Activated CD4-positive, alpha-beta T cell treated with anti-CD3 and anti-CD28 coated beads, Interleukin-2, amount 10 ng/mL, durations not matched to agents 7 days and 5 days (primary cell): ENCODE data around the gene ZC2HC1B. TPM values are rescaled to one million over a fixed set of nuclear protein-coding genes. Genes with fewer than 3 reads are reported as not detected.

ENCODE experiments used
- CTCF ChIA-PET: fragments of 350-600 bp; sonication (Branson Sonifier 250); formaldehyde crosslinking; loops from one replicate; lab custom pipeline; 2021; ENCODE audit warnings: antibody characterized with exemption; lab: Charles Lee
- POLR2A ChIA-PET: fragments of 350-600 bp; sonication (Branson Sonifier 250); formaldehyde crosslinking; loops from one replicate; lab custom pipeline; 2021; ENCODE audit warnings: antibody characterized with exemption; lab: Charles Lee
- DNase-seq: peaks from one replicate; pipeline ENCODE4 v3.0.0-alpha.2; 2020
- H3K27ac Mint-ChIP-seq: one replicate; pipeline ENCODE4 v1.8.0; 2021; ENCODE audit warnings: mild to moderate bottlenecking, moderate library complexity, mixed read lengths
- H3K27me3 Mint-ChIP-seq: one replicate; pipeline ENCODE4 v1.8.0; 2021; ENCODE audit warnings: mixed read lengths
- H3K36me3 Mint-ChIP-seq: one replicate; pipeline ENCODE4 v1.8.0; 2021; ENCODE audit warnings: low read depth, mixed read lengths
- H3K4me1 Mint-ChIP-seq: one replicate; pipeline ENCODE4 v1.8.0; 2021; ENCODE audit warnings: mixed read lengths
- H3K4me3 Mint-ChIP-seq: one replicate; pipeline ENCODE4 v1.8.0; 2021; ENCODE audit warnings: mild to moderate bottlenecking, moderate library complexity, mixed read lengths
- H3K9me3 Mint-ChIP-seq: one replicate; pipeline ENCODE4 v1.8.0; 2021; ENCODE audit warnings: mixed read lengths
- total RNA-seq, 2 experiments: library from RNA; stranded (reverse); gene quantifications; one replicate each; pipeline ENCODE4 v1.2.3, GENCODE V29; 2021

ZC2HC1B gene
- total RNA-seq, 2 experiments from 2014 or later = not detected

DNA sequence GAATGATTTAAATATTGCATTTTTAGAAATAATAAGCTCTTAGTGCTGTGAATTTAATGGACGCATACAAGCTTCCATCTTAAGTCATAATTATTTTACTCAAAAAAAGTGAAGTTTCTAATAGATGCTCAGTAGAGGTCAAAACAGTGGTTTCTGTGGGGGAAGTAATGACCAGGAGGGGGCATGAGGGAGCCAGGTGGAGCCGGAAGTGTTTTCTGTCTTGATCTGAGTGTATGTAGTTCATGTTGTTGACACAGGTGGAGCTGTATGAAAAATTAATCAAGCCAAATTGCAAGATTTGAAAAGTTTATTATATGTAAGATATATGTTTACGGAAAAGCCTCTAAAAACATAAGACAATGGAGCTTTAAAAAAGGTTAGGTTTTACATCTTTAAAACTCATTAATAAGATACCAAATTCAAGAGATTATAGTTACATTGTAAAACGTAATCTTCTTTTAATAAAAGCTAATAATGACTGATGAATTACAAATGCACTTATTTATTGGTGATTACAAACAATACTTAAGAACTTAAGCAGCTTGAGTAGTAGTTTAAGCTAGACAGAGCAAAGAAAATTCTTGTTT is 75.8 kb downstream of the ZC2HC1B start:
- Mint-ChIP-seq H3K27ac (no peak overlapping the region), H3K4me3 (no peak overlapping the region)

DNA sequence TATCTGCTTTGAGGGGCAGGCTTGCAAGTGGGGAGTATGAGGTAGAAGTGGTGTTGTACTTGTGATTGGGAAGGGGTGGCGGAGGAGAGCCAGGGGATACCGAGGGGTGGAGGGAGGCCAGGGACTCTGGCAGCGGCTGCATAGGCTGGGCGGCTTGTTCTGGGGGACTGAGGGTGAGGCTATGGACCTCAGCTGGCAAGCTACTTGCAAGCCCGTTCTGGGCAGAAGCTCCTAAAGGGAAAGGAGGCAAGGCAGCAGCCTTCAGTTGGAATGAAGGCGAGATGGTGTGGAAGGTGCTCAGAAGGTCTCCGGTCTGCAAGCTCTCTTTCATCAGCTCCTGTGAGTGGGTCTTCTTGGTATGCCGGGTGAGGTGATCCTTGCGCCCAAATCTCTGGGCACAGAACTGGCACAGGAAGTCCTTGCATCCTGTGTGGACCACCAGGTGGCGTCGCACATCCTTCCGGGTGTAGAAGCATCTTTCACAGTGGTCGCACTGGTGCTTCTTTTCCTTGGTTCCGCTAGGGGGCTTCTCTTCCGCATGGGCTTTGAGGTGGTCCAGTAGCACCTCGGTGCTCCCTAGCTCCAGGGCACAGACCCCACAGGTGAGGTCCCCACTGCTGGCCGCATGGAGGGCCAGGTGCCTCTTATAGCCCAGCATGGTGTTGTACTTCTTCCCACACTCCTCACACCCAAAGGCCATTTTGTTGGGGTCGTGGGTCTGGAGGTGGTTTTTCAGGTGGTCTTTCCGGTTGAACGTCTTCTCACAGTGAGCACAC is 77.8 kb downstream of the ZC2HC1B start:
- CTCF ChIA-PET = interaction anchor here (1.4 to 1.7 kb wide), 4 partner anchors 9 to 369 kb away, joined by 5 to 6 read pairs (median 6); no protein-coding TSS in a partner anchor
- Mint-ChIP-seq H3K27ac (no peak overlapping the region), H3K4me3 (no peak overlapping the region), H3K36me3 (no peaks in the 10 kb centered on the region), H3K27me3 (no peaks in the 10 kb centered on the region), H3K4me1 (peaks cover 6% of the 10 kb centered on the region), H3K9me3 (no peaks in the 10 kb centered on the region)
- peak; percentile 71 for DNase-seq
- POLR2A ChIA-PET = no interaction called here

More for the DNA sequence above, 75.8 kb downstream of the ZC2HC1B start:
- Mint-ChIP-seq H3K9me3 (no peaks in the 10 kb centered on the region), H3K27me3 (peaks cover 2% of the 10 kb centered on the region), H3K4me1 (peaks cover 6% of the 10 kb centered on the region), H3K36me3 (no peaks in the 10 kb centered on the region)
- ChIA-PET POLR2A (no interaction called here), CTCF (interaction anchor here (0.9 to 1.9 kb wide), 20 partner anchors 11 to 404 kb away, joined by 3 to 9 read pairs (median 4); partner anchors contain the start of genes LTV1 and PLAGL1)
- peak; percentile 70 for DNase-seq

DNA sequence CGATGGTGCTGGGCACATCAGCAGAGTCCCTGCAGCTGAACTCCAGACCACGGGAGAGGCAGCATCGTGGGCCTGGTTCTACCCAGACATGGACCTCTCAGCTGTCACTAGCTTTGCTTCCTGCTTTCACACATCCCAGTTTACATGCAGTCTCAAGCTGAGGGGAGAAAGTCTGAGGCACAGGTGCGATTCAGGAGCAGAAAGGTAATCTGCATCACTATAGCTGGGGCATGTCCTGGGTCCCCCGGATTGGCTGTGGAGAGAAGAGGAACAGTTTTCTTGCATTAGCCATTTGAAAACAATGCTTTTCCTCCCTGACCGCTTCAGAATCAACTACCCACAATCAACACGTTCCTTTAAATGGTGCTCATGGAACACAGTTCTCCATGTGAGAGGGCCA is 83.9 kb downstream of the ZC2HC1B start:
- Mint-ChIP-seq H3K4me3 (no peak overlapping the region), H3K36me3 (no peaks in the 10 kb centered on the region), H3K4me1 (no peaks in the 10 kb centered on the region), H3K9me3 (no peaks in the 10 kb centered on the region), H3K27ac (no peak overlapping the region), H3K27me3 (no peaks in the 10 kb centered on the region)
- CTCF ChIA-PET = no interaction called here
- no peak for DNase-seq
- POLR2A ChIA-PET = no interaction called here

DNA sequence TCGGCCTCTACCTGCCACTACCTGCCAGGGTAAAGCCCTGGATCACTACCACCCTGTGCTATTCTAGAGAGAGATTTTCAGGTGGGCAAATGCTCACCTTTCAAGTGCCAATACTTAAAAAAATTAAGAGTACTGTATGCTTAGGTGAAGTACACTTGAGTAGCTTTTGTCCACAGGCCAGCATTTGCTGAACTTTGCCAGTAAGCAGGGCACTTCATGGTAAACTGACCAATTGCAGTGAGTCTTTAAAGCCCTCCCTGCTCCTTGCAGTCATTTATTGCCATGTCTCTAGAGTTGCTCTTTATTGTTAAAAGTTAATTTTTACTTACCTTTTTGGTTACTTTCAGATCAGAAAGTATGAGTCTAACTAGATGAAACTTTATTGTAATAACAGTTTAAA is 85.3 kb downstream of the ZC2HC1B start:
- POLR2A ChIA-PET = no interaction called here
- H3K4me1 Mint-ChIP-seq = no peaks in the 10 kb centered on the region
- no peak overlapping the region for H3K4me3 Mint-ChIP-seq
- CTCF ChIA-PET = no interaction called here
- H3K9me3 Mint-ChIP-seq = no peaks in the 10 kb centered on the region
- no peak overlapping the region for H3K27ac Mint-ChIP-seq
- no peaks in the 10 kb centered on the region for H3K27me3 Mint-ChIP-seq
- no peak for DNase-seq
- H3K36me3 Mint-ChIP-seq = no peaks in the 10 kb centered on the region

DNA sequence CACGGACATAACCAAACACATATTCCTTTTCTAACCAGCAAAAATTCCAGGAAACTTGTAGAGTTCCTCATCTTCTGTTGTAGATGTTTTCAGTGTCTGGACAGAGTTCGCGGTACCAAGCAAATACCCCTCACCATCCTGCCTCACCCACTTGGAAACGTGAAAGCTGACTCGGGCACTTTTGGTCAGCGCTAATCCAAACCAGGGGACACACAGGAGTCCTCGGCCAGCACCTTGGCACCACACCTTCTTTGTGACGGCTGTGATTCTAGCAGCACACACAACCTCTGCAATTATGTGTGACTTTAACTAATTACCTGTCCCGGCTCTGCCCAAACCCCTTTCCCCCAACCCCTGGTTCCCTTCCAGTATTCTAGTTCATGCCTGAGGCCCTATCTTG is 85.7 kb downstream of the ZC2HC1B start:
- ChIA-PET CTCF (interaction anchor here (2.4 kb wide), 1 partner anchor 10 kb away, joined by 9 read pairs; no protein-coding TSS in a partner anchor), POLR2A (no interaction called here)
- DNase-seq = no peak
- Mint-ChIP-seq H3K27me3 (no peaks in the 10 kb centered on the region), H3K9me3 (no peaks in the 10 kb centered on the region), H3K4me1 (no peaks in the 10 kb centered on the region), H3K27ac (no peak overlapping the region), H3K4me3 (no peak overlapping the region), H3K36me3 (no peaks in the 10 kb centered on the region)

DNA sequence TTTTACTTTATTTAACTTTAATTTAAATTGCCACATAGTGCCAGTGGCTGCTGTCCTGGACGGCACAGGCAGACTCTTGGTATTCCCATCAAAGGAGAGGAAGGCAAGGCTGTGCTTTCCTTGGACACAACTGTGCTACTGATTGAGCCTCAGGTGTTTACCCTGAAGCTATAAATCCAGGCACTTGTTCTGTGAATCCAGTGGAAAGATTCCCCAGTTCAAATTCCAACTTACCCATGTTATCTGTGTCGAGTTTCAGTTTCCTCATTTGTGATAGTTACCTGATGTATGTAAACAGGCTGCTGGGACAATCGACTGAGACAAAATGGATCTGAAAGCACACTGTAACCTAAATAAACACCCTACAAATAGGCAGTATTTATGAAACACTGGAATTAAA is 86.6 kb downstream of the ZC2HC1B start:
- no peak overlapping the region for H3K27ac Mint-ChIP-seq
- ChIA-PET CTCF (interaction anchor here (1.2 to 2.4 kb wide), 3 partner anchors 11 to 72 kb away, joined by 3 to 9 read pairs (median 3); no protein-coding TSS in a partner anchor), POLR2A (no interaction called here)
- no peak overlapping the region for H3K4me3 Mint-ChIP-seq
- H3K36me3 Mint-ChIP-seq = no peaks in the 10 kb centered on the region
- DNase-seq = no peak
- H3K9me3 Mint-ChIP-seq = no peaks in the 10 kb centered on the region
- H3K27me3 Mint-ChIP-seq = no peaks in the 10 kb centered on the region
- no peaks in the 10 kb centered on the region for H3K4me1 Mint-ChIP-seq

DNA sequence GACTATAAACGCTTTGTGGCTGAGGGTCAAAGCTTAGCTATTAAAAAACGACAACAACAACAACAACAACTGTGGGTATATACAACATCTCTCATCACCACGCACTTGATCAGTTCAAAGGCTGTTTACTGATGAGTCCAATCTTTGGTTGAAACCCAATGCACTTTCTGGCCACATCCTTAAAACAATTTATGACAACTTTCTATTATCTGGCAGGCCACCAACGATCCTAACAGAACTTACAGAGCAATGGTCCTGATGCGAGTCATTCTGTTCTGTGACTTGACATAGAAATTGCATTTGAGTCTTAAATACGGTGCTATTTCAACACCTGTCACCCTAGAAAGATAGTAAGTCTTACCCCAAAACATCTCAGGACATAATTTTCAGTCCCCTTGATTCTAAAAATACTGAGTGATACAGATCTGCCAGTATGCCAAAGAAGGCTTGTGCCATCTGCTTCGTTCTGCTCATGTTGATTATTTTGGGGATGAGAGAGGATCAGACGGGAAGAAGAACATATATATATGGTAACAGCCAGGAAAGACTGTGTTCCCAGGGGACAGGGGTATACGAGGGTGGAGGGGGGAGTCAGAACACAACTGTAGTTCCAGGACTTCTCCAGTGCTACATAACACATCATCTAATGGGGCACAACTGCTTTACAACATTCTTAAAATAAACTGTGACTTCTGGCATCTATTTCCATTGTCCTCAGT is 87.9 kb downstream of the ZC2HC1B start:
- no peak overlapping the region for H3K27ac Mint-ChIP-seq
- DNase-seq = no peak
- no peaks in the 10 kb centered on the region for H3K36me3 Mint-ChIP-seq
- H3K4me3 Mint-ChIP-seq = no peak overlapping the region
- H3K27me3 Mint-ChIP-seq = no peaks in the 10 kb centered on the region
- CTCF ChIA-PET = interaction anchor here (2.4 kb wide), 1 partner anchor 12 kb away, joined by 9 read pairs; no protein-coding TSS in a partner anchor
- H3K9me3 Mint-ChIP-seq = no peaks in the 10 kb centered on the region
- H3K4me1 Mint-ChIP-seq = no peaks in the 10 kb centered on the region
- POLR2A ChIA-PET = no interaction called here

DNA sequence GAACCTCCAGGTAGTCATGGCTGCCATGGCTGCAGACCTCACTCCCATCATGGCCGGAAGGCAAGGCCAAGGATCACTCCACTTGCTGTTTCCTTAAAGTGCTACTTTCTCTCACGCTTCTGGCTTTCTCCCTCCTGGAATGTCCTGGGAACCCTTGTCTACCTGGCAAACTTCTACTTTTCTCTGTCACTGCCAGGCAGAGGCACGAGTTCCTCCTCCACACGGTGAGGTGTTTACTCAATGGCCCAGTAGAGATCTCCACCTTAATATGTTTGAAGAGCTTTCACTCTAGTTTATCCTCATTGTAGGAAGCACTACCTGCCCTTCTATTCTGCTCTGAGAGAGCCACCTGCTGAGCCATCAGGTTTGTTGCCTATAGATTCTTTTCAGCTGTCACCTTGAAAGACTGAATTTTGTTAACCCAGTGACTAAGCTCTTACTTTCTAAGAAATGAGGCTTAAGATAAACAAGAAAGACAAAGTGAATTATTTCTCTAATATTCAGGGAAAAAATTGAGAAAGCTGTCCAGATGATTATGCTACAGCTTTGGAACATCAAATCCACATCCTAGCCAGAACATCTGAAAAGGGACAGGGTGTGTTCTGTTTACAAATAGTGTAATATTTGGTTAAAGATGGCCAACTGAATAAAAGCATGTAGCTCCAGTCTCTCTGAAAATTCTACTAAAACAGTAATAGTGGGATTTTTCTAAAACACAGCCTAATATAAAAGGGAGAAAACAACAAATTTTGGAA is 88.8 kb downstream of the ZC2HC1B start:
- no peaks in the 10 kb centered on the region for H3K9me3 Mint-ChIP-seq
- ChIA-PET CTCF (interaction anchor here (1.0 to 1.1 kb wide), 2 partner anchors 9 to 20 kb away, joined by 3 to 5 read pairs; no protein-coding TSS in a partner anchor), POLR2A (no interaction called here)
- no peak overlapping the region for H3K27ac Mint-ChIP-seq
- DNase-seq = no peak
- no peaks in the 10 kb centered on the region for H3K36me3 Mint-ChIP-seq
- H3K4me3 Mint-ChIP-seq = no peak overlapping the region
- no peaks in the 10 kb centered on the region for H3K27me3 Mint-ChIP-seq
- H3K4me1 Mint-ChIP-seq = no peaks in the 10 kb centered on the region

DNA sequence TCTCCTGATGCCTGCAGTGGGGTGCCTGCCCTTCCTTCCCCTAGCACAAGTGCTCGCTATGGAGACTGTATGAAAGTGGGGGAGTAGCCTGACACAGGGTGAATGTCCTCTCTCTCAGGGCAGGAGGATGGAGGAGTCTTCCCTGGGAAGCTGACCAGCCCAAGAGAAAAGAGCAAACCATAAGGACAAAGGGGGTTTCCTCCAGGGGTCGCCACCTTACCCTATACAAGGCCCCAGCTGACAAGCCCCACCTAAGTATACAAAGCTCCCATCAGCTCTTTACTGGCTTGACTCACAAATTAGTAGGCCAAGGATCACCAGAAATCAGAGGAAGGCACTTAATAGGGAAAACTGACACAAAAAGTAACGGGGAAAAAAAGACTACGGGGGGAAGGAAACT is 89.6 kb downstream of the ZC2HC1B start:
- Mint-ChIP-seq H3K9me3 (no peaks in the 10 kb centered on the region), H3K27me3 (no peaks in the 10 kb centered on the region), H3K4me1 (no peaks in the 10 kb centered on the region), H3K27ac (no peak overlapping the region), H3K36me3 (no peaks in the 10 kb centered on the region), H3K4me3 (no peak overlapping the region)
- POLR2A ChIA-PET = no interaction called here
- no peak for DNase-seq
- CTCF ChIA-PET = interaction anchor here (1.0 to 1.1 kb wide), 2 partner anchors 8 to 21 kb away, joined by 3 to 5 read pairs; no protein-coding TSS in a partner anchor

DNA sequence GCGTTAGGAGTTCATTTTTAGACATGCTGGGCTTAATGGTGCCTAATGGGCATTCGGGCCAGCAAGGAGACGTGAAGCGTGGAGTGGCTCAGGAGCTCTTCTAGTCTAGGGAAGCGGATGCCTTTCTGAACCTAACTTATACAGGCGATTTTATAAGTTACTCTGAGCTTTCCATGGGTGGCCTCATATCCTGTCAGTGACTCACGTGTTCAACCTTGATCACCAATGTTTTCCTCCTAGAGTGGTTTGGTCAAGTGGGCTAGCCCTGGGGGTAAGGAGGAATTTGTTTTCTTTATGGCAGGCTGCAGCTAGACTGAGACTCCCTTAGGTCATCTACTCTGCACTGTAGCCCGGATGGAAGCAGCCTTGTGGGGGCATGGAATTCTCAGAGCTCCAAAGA is 91.7 kb downstream of the ZC2HC1B start:
- Mint-ChIP-seq H3K4me3 (no peak overlapping the region), H3K27ac (no peak overlapping the region), H3K27me3 (no peaks in the 10 kb centered on the region), H3K9me3 (no peaks in the 10 kb centered on the region), H3K4me1 (no peaks in the 10 kb centered on the region), H3K36me3 (no peaks in the 10 kb centered on the region)
- ChIA-PET POLR2A (no interaction called here), CTCF (interaction anchor here (0.6 to 1.0 kb wide), 2 partner anchors 16 to 589 kb away, joined by 3 read pairs; no protein-coding TSS in a partner anchor)
- DNase-seq = no peak

DNA sequence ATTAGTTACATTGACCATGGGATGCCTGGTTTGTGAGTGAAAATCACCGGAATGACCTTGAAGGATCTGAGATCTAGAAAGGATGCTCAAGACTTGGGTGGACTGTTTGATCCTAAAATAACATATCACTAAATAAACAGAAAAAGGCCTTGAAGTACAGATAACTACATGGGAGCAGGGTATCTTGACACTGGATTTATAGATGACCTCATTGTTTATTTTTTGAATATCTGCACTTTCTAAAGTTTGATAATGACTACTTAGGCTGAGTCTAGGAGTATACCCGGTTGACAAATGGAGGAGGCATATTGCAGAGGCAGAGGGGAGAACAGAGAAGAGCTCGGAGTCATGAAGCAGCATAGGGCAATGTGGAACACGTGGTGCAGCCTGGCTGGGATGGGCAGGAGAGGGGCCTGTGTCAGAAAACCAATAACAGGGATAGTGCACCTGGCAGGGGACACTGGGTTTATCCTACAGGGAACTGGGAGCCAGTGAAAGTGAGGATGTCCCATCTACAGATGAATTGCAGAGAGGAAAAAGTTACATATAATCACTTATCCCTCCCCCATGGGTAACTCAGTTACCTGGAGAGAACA is 93.5 kb downstream of the ZC2HC1B start:
- ChIA-PET CTCF (interaction anchor here (1.5 kb wide), 1 partner anchor 18 kb away, joined by 8 read pairs; no protein-coding TSS in a partner anchor), POLR2A (no interaction called here)
- DNase-seq = no peak
- no peak overlapping the region for H3K27ac Mint-ChIP-seq
- H3K27me3 Mint-ChIP-seq = no peaks in the 10 kb centered on the region
- H3K36me3 Mint-ChIP-seq = no peaks in the 10 kb centered on the region
- no peaks in the 10 kb centered on the region for H3K9me3 Mint-ChIP-seq
- no peaks in the 10 kb centered on the region for H3K4me1 Mint-ChIP-seq
- no peak overlapping the region for H3K4me3 Mint-ChIP-seq
